HCEC 1CT (cell line): ENCODE results near the gene ADAMTS2.
"Not testable (repeated sequence)": the region's sequence is repeated elsewhere in the genome, so short reads cannot be mapped to it uniquely, and the experiment has no call there.

Experiments used
- DNase-seq: peaks from one replicate; pipeline ENCODE4 v3.0.0-alpha.2; 2017

Gene ADAMTS2

DNA sequence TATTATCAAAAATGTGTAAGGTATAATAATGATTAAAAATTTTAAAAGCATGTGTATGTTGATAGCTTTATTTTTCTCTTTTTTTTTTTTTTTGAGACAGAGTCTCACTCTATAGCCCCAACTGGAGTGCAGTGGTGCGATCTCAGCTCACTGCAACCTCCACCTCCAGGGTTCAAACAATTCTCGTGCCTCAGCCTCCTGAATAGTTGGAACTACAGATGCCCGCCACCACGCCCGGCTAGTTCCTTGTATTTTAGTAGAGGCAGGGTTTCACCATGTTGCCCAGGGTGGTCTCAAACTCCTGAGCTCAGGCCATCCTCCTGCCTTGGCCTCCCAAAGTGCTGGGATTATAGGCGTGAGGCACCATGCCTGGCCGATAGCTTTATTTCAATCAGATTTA, 20.9 kb downstream of the ADAMTS2 start:
- DNase-seq: not testable (repeated sequence)

GRCh38 chr5:179323026-179323870, 22.0 kb downstream of the ADAMTS2 start:
- no peak for DNase-seq

- DNase-seq: no peak
Observed at GRCh38 chr5:179322071-179323025, 22.9 kb downstream of the ADAMTS2 start.

DNA sequence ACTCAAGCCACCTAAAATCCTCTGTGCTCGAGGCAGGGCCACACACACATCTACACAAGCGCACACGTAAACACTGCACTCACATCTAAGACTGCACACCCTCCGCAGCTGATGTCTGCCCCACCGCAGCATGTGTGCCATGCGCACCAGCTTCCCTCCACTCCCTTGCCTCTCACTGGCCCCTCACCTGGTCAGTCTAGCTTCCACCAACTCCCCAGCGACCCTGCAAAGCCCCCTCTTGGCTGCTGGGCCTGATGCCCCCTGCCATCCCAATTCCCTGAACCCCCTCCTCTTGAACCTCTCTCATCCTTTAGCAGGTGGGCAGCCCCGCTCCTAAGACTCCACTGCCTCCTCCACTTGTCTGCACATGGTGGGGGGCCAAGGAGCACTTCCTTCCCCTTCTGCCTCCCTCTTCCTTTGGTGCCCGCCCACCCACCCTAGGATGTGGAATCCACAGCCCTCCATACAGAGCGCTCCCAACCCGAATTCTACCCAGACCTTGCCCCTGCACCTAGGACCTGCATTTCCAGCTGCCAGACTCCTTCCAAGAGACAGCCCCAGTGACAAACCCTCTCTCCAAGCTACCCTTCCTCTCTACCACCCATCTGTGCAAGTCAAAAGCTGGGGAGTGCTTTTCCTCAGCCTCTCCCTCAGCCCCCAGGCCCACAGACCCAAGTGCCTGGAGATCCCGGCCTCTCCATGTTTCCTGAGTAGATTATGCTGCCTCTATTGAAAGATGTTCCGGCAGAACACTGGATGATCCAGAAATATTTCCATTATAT, 23.9 kb downstream of the ADAMTS2 start:
- no peak for DNase-seq

GRCh38 chr5:179319741-179320281, 25.4 kb downstream of the ADAMTS2 start:
- DNase-seq: no peak

GRCh38 chr5:179319123-179319522, 26.1 kb downstream of the ADAMTS2 start:
- DNase-seq: no peak

DNA sequence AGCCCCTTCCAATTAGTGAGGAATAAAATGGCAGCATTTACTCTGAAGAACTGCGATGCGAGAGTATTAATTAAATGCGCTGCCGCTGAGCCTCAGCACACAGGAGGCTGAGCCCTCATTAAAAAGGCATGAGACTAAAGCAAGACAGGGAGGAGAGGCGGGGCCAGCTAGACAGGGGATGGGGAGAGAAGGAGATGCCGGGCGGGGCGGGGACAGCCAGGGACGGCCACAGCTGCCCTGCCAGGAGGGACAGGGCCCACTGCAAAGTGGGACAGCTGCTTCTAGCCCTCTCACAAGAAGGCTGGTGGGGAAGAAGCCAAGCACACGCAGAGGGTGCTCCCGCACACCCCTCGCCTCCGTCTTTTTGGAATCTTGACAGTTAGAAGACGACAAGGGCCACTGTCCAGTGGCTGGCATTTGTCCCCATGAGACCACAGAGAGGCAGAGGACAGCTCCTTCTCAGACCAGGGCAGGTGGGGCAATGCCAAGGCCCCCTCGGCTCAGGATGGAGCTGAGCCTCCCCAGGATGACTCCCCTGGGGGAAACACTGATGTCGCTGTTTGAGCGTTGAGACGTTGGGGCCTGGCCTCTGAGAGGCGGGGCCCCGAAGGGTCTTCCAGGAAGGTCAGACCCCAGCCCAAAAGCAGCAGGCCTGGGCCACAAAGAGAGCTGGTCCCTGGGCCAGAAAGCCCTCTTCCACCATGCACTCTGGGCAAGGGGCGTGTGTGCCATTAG, 26.9 kb downstream of the ADAMTS2 start:
- DNase-seq: no peak

DNA sequence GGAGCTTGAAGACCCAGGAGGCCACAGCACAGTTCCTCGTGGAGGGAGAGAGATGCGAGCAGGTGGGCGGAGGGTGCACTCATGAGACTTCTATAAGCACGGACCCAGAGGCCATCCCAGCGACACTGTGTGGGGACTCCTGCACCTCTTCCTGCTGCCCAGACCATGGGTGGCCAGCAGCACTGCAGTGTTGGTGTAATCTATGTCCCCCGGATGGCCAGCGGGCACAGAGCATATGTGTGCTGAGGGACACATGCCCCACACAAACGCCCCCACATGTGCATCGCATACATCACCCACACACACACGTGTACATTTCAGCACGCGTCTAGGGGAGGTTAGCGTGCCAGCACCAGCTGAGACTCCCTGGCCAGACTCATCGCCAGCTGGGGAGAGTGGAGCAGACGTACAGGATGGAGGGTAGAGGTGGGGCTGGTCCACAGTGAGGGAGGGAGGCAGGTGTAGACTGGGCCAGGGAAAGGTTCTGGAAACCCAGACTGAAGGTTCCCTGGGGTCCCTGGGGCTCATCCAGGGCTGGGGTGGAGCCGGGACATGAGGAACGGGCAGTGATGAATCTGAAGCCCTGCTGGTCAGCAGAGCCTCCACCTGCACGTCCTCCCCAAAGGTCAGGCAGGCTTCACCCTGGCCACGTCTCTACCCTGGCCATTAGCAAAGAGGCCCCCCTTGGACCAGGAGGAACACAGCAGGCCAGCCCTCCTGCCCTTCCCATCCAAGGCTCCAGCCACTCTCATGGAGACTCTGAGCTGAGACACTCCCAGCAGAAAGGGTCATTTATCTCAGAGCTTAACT, 27.6 kb downstream of the ADAMTS2 start:
- DNase-seq: no peak

- DNase-seq: no peak
Observed at GRCh38 chr5:179316982-179317381, 28.3 kb downstream of the ADAMTS2 start.

- no peak for DNase-seq
Observed at GRCh38 chr5:179316111-179316551, 29.1 kb downstream of the ADAMTS2 start.

DNA sequence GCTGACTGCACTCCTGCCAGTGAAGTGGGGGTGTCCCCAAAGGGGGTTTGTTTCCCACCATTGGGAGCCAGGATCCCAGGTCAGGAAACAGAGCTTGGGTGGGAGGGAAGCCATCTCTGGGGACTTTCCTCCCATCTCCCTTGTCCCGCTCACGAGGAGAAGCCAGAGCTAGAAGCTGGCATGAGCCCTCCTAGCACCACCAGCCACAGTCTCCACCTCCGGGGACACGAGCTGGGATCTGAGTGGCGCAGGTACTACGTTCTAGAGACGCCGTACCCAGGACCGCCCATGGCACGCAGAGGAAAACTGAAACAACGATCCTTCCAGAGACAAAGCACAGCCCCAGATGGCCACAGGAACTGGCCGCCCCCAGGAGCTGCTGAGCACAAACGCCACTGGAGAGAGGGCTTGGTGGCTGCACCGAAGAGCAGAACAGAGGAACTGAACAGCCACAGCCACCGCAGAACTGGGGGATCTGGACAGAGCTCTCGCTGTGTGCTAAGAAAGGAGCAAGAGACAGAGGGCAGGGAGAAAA, 29.8 kb downstream of the ADAMTS2 start:
- DNase-seq: no peak

DNA sequence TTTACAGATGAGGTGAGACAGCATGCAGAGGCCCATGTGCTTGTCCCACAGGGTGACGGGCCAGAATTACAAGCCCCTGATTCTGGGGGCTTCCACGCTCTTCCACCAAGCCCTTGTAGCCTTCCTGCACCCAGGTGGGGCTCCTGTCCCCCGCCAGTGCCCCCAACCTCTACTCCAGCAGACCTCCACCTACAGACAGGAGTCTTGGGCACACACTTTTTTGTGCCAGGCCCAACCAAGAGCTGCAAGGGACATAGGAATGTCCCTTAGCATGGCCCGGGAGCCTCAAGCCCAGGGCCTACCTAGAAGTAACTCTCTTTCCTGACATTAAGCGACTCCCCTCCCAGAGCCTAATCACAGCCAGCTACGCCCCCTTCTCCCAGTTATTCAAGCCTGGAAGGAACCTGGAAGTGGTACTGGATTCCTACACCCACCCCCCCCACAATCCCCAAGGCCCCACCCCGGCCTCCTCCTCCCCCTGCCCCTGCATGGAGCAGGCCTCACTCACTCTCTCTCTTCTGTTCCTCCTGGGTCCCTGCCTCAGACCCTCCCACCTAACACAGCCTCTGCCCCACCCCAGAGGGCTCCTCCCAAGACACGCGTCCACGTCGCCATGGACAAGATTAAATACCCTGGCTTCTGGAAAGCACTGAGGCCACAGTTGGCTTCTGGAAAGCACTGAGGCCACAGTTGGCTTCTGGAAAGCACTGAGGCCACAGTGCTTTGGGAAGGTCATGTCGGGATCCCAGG, 30.5 kb downstream of the ADAMTS2 start:
- no peak for DNase-seq

- peak; percentile 91 for DNase-seq
Observed at GRCh38 chr5:179313849-179314521, 31.3 kb downstream of the ADAMTS2 start.

- DNase-seq: peak; percentile 10
Observed at GRCh38 chr5:179312557-179313235, 32.6 kb downstream of the ADAMTS2 start.

- DNase-seq: no peak
Observed at GRCh38 chr5:179311581-179311980, 33.7 kb downstream of the ADAMTS2 start.

DNA sequence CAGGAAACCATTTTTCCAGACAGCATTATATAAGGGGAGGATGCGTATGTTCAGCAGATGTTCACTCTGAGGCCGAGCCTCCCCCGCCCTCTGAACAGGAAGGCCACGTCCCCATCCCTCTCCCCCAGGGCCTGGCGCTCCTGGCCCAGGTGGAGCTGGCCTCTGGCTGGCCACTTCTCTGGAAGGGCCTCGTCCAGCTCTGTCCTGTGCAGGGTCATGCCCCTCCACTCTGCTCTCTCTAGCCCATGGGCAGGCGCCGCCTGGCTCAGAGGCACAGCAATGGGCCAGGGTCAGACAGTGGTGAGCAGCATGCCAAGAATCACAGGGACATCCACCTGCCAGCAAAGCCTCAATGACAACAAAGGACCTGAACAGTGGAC, 34.2 kb downstream of the ADAMTS2 start:
- no peak for DNase-seq

GRCh38 chr5:179310439-179311090, 34.7 kb downstream of the ADAMTS2 start:
- no peak for DNase-seq

- no peak for DNase-seq
Observed at GRCh38 chr5:179309751-179310320, 35.4 kb downstream of the ADAMTS2 start.
